Activated CD4-positive, CD25-positive, alpha-beta regulatory T cell (primary cell): ENCODE data around the gene ZNF460.
"Not testable (repeated sequence)": the region's sequence is repeated elsewhere in the genome, so short reads cannot be mapped to it uniquely, and the experiment has no call there.

Experiments
- DNase-seq, 4 experiments: peaks; one replicate each; lab custom pipeline; 2025; lab: John Stamatoyannopoulos, UW

The ZNF460 gene

DNA sequence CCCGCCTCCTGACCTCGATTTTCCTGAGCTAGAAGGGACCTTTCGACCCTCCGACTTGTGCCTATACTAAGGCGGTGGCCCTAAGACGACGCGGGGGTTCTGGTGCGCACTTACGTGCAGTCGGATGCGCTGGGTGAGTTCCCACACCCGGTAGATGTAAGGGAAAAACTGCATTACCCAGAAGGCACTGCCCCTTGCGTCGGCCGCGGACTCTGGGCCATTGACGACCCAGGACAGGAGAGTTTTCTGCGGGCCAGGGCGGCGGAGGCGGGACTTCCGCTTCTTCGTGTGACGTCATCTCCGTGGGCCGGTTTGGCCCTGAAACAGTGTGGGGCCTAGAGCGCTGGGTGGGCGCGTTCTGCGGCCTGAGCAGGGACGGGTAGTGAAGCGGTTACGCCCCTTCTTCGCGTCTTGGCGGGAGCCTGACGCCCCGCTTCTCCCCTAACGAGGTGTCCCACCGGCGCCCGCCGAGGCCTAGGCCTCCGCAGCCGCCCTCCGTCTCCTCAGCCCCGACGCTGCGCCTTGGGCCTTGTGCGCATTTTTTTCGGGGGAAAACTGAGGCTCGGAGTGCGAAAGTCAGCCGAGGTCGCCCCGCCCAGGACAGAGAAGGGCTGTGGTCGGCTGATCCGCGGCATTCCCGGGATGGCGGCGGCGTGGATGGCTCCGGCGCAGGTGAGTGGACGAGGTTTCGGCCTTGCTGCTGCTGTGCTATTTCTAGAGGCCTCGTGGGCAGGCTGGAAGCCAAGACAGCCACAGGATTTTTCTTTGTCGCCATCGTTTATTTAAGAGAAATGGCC lies at the start of gene ZNF460:
ZNF460 (plus strand) TSS at position 321 of the 797 bp plus-strand sequence; CDS start at position 643, 322 bp downstream.
- peak; percentile 88 to 94 (median 90) for DNase-seq

- no peak for DNase-seq
These were observed 48.6 kb upstream of the ZNF460 start for GRCh38 chr19:57231686-57232085.

- DNase-seq: no peak
These were observed 47.1 kb upstream of the ZNF460 start for GRCh38 chr19:57233207-57233606.

GRCh38 chr19:57239982-57240310 lies 40.3 kb upstream of the ZNF460 start:
- DNase-seq: no peak

- DNase-seq: peak; percentile 87 to 94 (median 92)
These were observed 39.8 kb upstream of the ZNF460 start, which contains the start of gene ZNF805 for GRCh38 chr19:57240311-57241090. TSS of gene ZNF805 (plus strand) at chr19:57240632. CDS start at chr19:57240892, 260 bp downstream.

DNA sequence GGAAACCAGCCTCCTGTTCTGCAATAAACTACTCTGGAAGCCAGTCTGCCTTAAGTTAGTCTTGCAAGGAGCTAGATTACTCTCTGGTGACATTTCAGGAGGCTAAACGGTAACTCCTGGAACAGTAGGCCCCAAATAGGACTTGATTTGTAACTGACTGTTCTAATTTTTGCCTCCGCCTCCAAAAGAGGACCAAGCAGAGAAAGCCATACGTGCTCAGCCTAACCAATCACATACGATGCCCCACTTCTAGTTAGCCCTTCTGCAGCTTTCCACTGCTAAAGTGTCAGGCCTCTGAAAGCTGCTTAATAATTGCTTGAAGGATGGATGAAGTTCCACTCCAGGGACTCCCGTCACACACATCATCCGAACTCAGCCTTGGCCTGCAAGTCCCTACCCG lies 39.1 kb upstream of the ZNF460 start:
- no peak for DNase-seq

GRCh38 chr19:57242821-57243220 lies 37.5 kb upstream of the ZNF460 start:
- DNase-seq: no peak

DNA sequence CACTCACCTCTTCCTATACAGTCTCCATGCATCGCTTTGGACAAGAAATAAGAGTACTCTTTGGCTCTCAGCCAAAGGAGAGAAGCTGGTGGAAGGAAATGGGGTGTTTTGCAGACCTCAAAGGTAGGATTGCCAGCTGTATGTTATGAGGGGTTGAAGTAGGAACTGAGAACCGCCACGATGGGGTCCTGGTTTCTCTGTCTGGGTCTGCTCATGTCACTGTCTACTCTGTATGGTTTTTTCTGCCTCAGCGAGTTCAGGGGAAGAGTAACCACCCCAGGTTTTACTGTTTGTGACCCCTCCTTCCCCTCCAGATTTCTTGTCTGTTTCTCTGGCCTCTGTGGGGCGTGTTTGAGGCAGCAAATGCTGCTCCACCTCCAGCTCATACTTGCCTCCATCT lies 35.8 kb upstream of the ZNF460 start:
- DNase-seq: no peak

GRCh38 chr19:57245066-57245465 lies 35.2 kb upstream of the ZNF460 start:
- DNase-seq: no peak

DNA sequence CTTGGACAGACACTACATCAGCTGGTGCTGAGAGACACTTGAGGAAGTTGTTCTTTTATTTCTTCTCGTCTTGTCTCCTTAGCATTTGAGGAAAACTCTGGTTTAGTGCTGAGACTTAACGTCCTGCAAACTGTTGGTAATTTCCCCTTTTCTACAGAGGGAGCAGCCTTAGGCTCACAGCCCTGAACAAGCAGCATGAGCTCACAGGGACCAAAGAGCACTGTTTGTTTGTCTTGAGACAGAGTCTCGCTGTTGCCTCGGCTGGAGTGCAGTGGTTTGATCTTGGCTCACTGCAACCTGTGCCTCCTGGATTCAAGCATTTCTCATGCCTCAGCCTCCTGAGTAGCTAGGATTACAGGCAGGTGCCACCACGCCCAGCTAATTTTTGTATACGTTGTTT lies 34.3 kb upstream of the ZNF460 start:
- no peak for DNase-seq

DNA sequence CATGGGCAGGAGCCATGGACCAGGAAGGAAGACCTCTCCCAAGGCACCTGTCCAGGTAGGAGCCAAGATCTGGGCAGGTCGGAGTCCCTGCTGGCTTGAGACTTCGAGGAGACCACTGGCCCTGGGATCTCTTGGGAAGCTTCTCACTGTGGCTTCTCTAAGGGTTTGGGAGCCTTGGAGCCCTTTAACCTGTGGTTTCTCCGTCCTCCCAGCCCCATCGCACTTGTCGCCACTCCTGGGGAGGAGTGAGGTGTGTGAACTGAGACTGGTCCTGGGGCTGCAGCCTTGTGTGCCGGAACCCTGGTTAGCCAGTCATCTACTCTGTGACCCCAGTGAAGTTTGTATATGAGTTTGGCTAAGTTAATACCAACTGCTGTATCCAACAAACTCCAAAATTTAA lies 31.6 kb upstream of the ZNF460 start:
- no peak for DNase-seq

DNA sequence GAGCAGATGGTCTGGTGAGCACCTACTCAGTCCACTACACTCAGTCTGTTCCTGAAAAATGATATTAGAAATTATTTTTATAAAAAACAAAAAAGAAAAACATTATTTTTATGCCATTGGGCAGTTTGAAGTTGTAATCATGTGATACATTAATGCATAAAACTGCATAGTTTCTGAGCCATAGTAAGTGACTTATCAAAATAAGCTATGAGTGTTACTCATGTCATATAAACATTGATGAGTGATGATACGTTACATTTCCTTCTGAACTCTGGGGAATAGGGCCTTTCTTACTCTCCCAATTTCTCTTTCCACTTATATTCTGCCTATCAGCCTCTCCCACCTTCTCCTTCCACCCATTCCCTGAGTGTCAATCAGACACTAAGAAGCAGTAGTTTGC lies 31.0 kb upstream of the ZNF460 start:
- no peak for DNase-seq

DNA sequence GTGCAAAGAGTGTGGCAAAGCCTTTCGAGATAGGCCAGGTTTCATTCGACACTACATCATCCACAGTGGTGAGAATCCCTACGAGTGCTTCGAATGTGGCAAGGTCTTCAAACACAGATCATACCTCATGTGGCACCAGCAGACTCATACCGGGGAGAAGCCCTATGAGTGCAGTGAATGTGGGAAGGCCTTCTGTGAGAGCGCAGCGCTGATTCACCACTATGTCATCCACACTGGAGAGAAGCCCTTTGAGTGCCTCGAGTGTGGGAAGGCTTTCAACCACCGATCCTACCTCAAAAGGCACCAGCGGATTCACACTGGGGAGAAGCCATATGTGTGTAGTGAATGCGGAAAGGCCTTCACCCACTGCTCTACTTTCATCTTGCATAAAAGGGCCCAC lies 26.5 kb upstream of the ZNF460 start:
- DNase-seq: not testable (repeated sequence)

GRCh38 chr19:57262044-57262443 lies 18.2 kb upstream of the ZNF460 start:
- no peak for DNase-seq

- no peak for DNase-seq
These were observed 17.0 kb upstream of the ZNF460 start for GRCh38 chr19:57263244-57263741.

- no peak for DNase-seq
These were observed 13.0 kb upstream of the ZNF460 start for GRCh38 chr19:57267291-57267690.

DNA sequence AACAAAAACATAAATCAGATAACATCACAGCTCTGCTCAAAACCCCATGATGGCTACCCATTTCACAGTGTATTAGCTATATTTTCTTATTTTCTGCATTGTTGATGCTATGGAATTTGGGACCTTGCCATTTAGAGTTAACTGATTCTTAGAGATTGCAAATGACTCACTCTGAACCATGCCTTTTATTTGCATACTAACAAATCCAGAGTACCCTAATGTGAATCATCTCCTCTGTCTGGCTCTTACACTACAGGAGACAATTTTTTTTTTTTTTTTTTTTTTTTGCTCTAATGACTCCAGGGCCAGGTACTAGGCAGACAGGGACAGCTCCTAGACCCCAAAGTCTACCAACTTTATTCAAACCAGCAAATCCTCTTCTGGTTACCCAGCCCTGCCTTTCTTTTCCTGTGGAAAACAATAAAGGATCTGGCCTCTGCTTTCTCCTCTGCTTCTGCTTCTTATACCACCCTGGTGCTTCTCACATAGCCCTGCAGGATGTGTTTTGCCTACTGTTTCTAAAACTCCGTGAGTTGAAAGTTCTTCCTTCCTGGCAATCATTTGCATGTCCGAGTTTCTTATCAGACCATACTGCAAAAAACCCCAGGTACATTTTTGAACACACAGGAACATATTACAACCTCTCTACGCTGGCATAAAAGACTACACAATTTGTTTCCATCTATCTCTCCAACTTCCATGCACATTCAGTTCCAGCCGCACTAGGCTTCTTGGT lies 10.6 kb upstream of the ZNF460 start:
- no peak for DNase-seq

DNA sequence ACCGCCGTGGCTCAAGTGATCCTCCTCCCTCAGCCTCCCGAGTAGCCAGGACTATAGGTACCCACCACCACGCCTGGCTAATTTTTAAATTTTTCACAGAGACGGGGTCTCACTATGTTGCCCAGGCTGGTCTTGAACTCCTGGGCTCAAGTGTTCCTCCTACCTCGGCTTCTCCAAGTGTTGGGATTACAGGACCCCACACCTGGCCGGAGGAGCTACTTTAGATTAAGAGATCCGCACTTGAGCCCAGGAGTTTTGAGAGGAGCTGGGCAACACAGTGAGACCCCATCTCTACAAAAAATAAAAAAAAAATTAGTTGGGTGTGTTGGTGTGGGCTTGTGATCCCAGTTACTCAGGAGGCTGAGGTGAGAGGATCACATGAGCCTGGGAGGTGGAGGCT lies 9.0 kb upstream of the ZNF460 start:
- no peak for DNase-seq

GRCh38 chr19:57273014-57273413 lies 7.3 kb upstream of the ZNF460 start:
- DNase-seq: no peak

- no peak for DNase-seq
These were observed 3.9 kb upstream of the ZNF460 start for GRCh38 chr19:57276430-57276829.

DNA sequence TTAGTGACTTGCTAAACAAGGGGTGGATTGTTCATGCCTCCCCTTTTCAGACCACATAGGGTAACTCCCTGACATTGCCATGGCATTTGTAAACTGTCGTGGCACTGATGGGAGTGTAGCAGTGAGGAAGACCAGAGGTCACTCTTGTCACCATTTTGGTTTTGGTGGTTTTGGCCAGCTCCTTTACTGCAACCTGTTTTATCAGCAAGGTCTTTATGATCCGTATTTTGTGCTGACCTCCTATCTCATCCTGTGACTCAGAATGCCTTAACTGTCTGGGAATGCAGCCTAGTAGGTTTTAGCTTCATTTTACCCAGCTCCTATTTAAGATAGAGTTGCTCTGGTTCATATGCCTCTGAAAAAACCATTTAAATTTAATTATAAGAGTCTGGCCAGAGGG lies 1.8 kb upstream of the ZNF460 start:
- not testable (repeated sequence) for DNase-seq

GRCh38 chr19:57279418-57280164 lies 694 bp upstream of the ZNF460 start:
- peak; percentile 50 to 61 (median 52) for DNase-seq
